Measurements from ENCODE around the gene HADH.
"Not testable (repeated sequence)": the region's sequence is repeated elsewhere in the genome, so short reads cannot be mapped to it uniquely, and the experiment has no call there.

Gene HADH

DNA sequence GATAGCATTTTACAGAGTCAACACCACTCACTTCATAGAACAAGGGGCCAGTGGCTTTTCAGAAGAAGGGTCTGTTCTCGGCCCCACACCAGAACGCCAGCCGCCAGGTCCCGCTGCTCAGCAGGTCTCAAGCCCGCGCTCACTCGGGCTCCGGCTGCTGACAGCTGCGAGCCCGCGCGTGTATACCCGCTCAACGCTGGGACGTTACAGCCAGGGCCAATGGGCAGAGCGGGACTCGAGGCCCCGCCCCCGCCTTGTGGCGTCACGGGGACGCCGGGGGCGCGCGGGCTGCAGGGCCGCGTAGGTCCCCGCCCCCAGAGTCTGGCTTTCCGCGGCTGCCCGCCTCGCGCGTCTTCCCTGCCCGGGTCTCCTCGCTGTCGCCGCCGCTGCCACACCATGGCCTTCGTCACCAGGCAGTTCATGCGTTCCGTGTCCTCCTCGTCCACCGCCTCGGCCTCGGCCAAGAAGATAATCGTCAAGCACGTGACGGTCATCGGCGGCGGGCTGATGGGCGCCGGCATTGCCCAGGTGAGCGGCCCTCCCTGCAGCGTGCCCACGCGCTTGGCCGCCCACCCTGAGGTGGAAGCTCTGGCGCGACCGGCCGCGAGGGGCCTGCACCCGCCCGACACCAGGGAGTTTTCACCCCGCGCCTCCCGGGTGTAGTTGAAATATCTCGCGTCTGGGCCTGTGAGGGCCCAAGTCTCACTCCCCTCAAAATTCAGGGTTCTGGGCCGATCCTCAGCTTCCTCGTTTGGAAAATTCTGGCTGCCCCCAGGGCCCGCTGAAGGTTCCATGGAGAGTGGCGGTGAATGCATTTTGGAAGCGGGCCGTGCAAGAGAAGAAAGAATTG lies at the start of gene HADH:
HADH (plus strand) TSS at position 353 of the 850 bp plus-strand sequence; CDS start at position 397, 44 bp downstream.
- peak; percentile 95 for DNase-seq

DNA sequence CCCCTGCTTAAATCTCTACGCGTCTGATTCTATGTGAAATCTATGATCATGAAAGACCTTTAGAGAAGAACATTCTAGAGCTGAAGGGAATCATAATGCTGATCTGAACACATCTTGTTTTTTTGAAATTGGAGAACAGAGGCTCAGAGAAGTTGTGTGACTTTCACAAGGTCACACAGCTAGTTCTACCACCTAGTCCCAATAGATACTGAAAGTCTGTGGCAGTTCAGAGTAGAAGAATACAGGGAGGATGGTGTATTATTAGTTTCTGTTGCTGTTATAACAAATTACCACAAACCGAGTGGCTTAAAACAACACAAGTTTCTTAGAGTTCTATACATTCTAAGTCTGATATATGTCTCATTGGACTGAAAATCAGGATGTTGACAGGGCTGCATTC lies 43.9 kb upstream of the HADH start:
- no peak for DNase-seq

DNA sequence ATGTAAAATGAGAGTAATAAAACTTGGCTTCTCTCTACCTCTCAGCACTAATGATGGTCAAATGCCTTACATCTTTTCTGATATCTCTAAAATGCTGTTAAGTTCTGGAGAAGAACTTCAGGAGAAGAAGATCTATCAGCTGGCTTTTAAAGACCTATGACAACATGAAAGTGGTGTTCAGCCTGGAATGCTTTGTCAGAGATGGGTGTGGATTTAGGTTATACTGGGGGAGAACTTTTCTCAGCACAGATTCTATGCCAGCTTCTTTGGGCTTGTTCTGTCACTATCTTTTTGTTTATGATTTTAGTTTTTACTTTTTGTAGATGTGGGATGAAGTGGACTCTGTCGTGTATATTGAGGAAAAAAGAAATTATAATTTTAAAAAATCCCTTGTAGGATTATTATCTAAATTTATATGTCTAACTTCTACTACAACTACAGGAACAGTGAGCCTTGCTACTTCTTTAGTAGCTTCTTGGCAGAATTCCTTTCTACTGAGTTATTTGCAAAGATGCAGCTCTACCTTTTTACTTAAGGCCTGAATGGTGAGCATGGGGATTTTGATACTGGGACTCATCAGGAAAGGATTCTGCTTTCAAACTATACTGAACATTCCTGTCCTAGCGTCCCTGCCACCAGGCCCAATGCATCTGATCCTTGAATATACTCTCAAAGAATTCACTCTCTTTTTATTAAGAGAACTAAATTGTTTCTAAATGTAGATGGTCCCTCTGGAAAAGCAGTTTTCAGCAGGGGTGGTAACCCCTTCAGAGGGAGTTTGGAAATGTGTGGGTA lies 38.7 kb upstream of the HADH start:
- DNase-seq = no peak

DNA sequence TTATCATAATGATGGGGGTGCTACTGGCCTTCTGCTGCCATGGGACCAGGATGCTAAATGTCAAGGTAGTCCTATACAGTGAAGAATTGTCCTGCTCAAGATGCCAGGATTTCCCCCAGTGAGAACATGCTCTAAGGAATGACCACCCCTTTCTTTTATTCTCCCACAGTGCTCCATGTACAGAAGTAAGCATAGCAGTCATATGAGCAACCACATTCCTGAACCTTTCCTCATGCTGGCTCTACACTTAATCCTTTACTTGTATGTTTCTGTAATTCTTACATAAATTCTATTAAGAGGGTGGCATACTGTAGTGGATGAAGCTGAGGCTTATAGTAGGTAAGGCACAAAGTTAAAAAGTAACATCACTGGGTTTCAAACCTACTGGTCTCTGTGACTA lies 38.1 kb upstream of the HADH start:
- DNase-seq = no peak

DNA sequence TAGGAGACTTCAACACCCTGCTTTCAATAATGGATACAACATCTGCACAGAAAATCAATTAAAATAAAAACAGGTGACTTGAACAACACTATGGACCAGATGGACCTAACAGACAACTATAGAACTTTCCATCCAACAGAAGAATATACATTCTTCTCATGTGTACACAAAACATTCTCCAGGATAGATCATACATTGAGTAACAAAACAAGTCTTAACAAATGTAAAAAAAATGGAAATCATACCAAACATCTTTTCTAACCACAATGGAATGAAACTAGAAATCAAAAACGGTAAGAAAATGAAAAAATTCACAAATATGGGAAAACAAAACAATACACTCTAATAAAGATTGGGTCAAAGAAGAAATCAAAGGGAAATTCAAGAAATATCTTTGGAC lies 33.7 kb upstream of the HADH start:
- no peak for DNase-seq

DNA sequence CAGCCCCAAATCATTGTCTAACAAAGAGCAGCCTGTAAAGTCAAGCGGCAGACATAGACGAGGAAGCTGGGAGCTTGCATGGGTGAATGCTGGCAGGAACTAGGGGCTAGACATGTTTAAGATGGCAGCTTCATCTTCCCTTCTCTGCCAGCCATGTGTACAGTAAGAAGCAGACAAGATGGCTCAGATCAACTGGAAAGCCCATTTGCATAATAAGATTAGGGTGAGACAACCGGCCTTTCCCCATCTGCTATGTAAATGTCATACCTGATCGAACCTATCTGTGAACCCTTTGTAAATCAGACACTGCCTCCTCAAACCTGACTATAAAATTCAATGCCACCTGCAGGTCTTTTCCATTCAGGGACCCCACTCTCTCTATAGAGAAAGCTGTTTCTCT lies 22.8 kb upstream of the HADH start:
- no peak for DNase-seq

DNA sequence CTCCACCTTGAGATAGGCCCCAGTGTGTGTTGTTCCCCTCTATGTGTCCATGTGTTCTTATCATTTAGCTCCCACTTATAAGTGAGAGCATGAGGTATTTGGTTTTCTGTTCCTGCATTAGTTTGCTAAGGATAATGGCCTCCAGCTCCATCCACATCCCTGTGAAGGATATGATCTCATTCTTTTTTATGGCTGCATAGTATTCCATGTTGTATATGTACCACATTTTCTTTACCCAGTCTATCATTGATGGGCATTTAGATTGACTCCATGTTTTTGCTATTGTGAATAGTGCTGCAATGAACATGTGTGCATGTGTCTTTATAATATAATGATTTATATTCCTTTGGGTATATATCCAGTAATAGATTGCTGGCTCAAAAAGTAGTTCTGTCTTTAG lies 22.2 kb upstream of the HADH start:
- DNase-seq = not testable (repeated sequence)

DNA sequence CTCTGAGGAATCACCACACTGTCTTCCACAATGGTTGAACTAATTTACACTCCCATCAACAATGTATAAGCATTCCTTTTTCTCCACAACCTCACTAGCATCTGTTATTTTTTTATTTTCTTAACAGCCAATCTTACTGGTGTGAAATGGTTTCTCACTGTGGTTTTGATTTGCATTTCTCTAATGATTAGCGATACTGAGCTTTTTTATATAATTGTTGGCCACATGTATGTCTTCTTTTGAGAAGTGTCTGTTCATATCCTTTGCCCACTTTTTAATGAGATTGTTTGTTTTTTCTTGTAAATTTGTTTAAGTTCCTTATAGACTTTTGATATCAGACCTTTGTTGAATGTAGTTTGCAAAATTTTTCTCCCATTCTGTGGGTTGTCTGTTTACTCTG lies 21.8 kb upstream of the HADH start:
- not testable (repeated sequence) for DNase-seq

DNA sequence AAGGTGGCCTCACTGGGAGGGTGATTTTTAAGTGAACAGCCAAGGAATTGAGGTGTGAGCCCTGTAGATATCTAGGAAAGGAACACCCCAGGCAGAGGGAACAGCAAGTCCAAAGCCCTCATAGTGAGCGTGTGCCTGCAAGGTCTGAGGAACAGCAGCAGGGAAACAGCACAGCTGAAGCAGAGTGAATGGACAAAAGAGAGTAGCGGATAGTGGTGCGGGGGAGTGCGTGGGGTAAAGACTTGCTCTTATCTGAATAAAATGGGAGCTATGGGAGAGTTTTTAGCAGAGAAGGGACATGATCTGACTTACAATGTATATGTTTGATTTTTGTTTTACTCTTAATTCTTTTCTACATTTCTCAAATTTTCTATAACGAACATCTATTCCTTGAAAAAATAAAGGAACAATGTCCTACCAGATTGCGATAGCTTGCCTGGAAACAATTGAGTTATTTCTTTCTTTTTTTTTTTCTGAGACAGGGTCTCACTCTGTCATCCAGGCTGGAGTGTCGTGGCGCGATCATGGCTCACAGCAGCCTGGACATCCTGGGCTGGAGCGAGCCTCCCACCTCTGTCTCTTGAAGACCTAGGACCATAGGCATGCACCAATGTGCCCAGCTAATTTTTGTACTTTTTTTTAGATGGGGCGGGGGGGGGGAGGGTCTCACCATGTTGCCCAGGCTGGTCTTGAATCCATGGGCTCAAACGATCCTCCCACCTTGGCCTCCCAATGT lies 19.5 kb upstream of the HADH start:
- no peak for DNase-seq

DNA sequence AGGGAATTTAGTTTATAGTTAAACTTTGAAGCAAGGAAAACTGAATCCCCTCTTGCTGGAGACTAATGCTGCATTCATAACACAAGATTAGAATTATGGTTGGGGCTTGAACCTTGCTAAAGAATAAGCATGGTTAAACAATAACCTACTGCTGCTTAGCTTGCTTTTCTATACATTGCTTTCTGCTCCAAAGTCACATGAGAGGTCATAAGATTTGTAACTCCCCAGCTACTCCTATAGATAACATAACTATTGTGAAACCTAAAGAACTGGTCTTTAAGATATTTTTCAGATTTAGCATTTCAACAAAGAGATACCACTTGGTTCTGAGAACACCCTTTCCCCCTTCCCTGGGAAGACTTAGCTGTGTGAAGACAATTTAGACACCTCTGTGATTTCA lies 17.1 kb upstream of the HADH start:
- DNase-seq = no peak

DNA sequence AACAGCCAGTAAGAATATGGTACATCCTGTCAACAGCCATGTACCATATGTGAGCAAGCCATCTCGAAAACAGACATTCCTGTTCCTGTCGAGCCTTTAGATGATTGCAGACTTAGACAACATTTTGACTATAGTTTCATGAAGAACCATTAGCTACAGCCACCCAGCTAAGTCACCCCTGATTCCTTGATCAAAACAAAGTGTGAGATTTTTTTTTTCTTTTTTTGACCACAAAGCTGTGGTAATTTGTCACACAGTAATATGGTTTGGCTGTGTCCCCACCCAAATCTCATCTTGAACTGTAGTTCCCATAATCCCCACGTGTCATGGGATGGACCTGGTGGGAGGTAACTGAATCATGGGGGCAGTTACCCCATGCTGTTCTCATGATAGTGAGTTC lies 15.2 kb upstream of the HADH start:
- DNase-seq = no peak

DNA sequence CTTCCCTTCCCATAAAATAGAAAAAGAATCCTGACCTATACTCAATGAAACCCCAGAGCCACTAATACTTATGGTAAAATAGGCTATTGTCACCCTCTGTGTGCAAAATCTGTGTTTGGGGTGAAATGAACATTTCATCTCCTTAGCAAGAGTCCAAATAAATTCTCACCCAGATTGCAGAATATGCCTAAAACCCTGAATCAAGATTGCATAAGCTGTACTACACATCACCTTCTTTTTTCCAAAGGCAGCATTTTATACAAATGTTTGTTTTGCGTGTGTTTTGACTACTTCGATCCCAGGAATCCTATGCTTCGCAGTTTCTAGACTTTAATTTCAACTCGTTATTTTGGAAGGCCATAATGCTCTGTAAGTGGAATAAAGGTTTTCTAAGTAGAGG lies 12.2 kb upstream of the HADH start:
- no peak for DNase-seq

DNA sequence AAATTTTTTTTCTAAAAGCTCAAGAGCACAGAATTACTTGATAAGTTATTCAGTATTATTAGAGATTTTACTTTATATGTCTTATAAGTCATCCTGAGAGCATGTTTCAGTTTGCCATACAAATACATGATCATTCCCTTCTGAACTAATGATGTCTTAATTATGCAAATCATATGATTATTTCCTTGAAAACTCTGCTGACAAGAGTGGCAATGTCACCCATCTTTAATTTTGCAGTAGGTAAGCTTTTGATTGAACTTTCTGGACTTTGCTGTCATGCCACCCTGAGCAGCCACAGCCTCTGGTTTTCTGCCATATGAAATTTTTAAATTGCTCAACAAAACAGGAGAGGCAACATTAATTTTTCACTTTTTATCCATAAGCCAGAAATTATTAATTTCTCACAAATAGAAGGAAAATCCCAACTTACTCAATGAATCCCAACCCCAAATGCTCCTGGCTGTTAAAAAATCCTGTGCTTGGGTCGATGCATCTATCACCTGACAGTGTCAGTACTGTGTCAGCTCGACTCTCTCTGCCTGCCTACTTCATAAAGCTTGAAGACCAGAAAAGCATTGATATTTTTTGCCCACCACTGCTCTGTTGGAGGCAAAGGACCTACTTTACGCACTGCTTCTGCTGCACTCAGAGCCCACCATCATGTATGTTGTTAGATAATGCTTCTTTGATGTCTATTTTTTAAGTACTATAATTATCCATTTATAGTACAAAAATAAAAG lies 11.6 kb upstream of the HADH start:
- DNase-seq = no peak

DNA sequence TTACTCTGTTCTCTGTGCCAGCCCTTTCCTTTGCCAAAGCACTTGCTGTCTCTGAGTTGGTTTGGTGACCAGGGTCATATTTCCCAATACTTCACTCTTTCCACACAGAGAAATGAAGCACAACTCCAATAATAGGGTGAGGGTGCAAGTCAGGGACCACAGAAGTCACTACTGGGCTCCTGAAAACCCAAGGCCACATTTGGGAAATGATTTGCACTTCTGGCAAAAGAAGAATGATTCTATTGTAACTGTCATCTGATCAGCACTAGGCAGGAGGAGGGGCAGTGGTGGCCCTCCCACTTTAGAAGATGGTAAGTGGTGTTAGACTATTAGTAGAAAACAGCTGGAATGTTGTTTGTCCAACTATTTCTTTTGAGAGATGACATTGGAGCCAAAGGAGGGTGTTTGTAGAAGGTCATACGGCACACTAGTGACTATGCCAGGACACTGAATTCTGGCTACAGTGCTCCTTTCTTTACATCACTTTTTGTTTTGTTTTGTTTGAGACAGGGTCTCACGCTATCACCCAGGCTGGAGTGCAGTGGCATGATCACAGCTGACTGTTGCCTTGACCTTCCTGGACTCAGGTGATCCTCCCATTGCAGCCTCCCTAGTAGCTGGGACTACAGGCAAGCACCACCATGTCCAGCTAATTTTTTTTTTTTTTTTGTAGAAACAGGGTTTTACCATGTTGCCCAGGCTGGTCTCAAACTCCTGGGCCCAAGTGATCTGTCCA lies 10.8 kb upstream of the HADH start:
- no peak for DNase-seq

DNA sequence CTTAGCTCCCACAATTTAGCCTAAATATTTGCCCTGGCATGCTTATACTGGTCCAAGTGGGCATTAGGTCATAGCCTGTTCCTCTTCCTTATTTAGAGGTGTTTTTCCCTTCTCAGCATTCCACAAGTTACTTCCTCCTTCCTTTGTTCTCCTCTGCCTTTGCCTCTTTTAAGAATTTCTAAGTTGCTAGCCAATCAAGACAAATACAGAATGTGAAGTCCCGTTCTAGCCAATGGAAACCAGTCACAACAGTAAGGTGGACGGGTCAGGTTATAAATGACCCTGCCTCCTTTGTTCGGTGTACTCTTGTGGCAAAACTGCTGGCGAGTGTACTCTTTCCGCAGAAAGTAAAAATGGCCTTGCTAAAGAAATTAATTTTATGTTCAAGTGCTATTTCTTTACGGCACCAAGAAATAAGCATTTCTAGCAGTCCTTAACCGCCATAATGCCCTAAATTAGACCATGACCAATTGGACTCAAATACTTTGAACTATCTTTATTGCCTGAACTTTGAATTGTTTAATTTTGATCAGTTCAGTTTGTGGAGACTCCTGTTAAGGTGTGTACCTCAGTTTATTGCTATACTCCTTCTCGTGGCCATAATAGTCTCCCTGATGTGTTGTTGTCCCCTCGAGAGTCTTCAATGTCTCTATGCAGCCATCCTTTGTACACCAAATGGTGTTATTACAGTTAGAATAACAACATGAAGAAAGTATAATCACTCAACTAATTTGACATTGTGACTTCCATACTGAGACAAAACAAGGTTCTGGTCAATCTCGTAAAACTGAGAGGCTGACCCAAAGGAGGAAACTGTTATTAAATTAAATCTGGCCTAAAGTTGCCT lies 1.6 kb upstream of the HADH start:
- no peak for DNase-seq

DNA sequence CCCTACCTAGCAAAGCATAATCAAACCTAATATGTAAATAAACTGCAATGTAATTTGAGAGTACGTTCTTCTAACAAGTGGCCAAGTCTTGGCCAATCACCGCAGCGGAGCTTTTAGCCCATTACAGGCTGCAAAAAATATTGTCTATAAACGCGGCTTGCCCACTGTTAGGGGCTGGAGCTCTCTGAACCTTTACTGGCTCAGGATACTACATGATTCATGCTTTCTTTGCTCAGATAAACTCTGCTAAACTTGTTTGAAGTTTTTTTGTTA lies 990 bp upstream of the HADH start:
- no peak for DNase-seq

DNA sequence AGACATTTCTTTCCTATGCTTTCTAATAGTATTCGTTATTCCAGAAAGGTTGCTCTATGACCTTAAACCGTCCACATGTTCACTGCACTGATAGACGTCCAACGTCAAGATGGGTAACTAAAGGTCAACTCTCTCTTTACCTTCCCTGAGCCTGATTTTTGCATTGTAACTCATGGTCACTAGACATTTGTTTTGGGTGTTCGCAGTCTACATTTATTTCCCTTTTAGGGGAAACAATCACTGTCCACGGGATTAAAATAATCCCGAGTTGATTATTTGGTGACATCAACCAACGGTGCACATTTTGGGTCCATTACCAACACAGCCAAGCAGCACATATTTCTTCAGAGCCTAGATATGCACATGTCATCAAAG lies 540 bp upstream of the HADH start:
- DNase-seq = no peak

DNA sequence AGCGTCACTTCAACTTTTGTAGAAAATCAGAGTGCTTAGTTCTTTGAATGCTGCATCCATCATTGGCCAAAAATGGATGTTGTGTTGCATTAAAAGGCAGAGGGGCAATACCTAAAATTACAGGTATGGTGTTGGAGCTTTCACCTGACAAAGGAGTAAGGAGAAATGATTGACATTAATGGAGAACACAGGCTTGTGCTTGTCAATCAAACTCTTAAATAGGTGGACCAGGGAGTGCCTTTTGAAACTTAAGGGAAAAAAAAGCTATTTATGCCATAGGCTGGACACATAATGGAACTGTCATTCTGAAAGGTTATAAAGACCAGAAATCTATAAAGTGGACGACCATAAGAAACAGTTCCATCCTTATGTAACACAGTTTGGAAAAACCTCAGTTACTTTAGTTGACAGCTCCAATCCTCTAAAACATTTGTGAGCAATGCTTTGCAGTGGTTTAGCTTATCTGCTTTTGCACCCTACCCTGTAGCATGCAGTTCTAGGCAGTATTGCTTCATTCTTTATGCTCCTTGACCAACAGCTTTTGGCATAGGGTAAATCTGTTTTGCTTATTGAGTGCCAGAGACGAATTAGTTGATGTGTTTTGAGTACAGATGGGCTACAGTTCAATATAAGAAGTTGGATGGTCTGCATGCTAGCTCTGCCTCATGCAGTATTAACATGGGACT lies 2.4 kb downstream of the HADH start:
- DNase-seq = no peak

DNA sequence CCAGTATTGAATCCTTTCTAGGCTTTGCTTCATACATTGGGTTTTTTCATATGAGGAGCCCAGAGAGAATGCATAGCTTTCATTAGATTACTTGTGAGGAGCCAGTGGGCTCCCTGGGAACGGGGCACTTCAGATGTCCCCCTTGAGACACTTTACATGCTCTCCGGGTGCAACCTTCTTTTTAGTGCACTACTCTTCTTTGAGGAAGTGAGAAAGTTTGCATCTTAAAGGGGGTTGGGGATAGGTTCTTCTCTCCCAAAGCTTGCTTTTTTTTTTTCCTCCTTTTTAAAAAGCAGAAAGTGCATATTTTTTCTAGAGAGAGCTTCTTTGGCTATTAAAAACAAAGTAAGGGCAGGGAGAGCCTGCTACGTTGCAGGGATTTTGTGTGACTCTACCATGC lies 4.3 kb downstream of the HADH start:
- DNase-seq = no peak

DNA sequence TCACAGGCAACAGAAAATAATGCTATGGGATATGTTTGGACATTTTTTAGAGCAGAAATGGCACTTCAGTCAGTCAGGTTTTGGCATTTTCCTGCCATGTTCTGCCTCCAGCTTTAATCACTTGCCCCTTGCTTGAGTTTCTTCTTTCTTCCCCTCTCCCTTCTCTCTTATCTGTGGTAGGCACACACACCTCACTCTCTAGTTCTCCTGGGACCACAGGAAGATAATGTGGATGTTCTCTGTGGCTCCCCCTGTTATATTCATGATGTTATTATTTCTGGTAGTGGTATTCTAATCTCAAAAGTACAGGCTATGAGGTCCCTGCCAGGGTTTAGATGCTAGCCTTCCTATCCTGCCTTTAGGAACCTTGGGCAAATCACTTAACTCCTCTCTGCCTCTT lies 5.2 kb downstream of the HADH start:
- DNase-seq = no peak
